ENCODE data around the gene OCA2.

- TF ChIP-seq CTCF (IDR thresholded peaks at IDR 0.05) (no peak), POLR2A (IDR thresholded peaks at IDR 0.05) (no peak)
Measured at GRCh38 chr15:27770769-27771554, 328.2 kb downstream of the OCA2 start.
